Ectodermal cell (in vitro differentiated cells): ENCODE measurements around the gene DOK1.

Experiments
- H3K27ac ChIP-seq: 2 replicates; pipeline ENCODE4 v1.7.0; 2013; ENCODE audit warnings: mild to moderate bottlenecking, low read depth, low read length; ENCODE audit not compliant: insufficient read depth, poor library complexity, severe bottlenecking
- H3K27me3 ChIP-seq: 2 replicates; pipeline ENCODE4 v1.7.0; 2013; ENCODE audit warnings: mild to moderate bottlenecking, low read length; ENCODE audit not compliant: insufficient read depth, control insufficient read depth, poor library complexity, severe bottlenecking
- H3K36me3 ChIP-seq: one replicate; pipeline ENCODE4 v1.7.0; 2013; ENCODE audit warnings: low read length; ENCODE audit not compliant: control insufficient read depth, insufficient read depth
- H3K4me1 ChIP-seq: one replicate; pipeline ENCODE4 v1.7.0; 2013; ENCODE audit warnings: low read length; ENCODE audit not compliant: control insufficient read depth, insufficient read depth
- H3K4me3 ChIP-seq: 2 replicates; pipeline ENCODE4 v1.7.0; 2013; ENCODE audit warnings: low read depth, low read length, control low read depth; ENCODE audit not compliant: insufficient read depth
- H3K9me3 ChIP-seq: 2 replicates; pipeline ENCODE4 v1.7.0; 2013; ENCODE audit warnings: mild to moderate bottlenecking, low read length, moderate library complexity; ENCODE audit not compliant: control insufficient read depth
- WGBS, 2 experiments: methylation state at CpG; one replicate each; pipeline ENCODE4 v1.1.7; 2013; ENCODE audit warnings: missing lambda C conversion rate in 2 of 2; 5-methylcytosine and 5-hydroxymethylcytosine counted together

The DOK1 gene

GRCh38 chr2:74571058-74571457 is 16.5 kb downstream of the DOK1 start:
- Histone ChIP-seq H3K27ac (no peak overlapping the region), H3K4me1 (no peaks in the 10 kb centered on the region), H3K36me3 (no peaks in the 10 kb centered on the region), H3K27me3 (peaks cover 7% of the 10 kb centered on the region), H3K9me3 (no peaks in the 10 kb centered on the region), H3K4me3 (no peak overlapping the region)
- WGBS, 2 experiments = 92 to 93% methylated on average over 1 of the region's 1 CpG

GRCh38 chr2:74572178-74572925 is 17.8 kb downstream of the DOK1 start:
- H3K27ac ChIP-seq = no peak overlapping the region
- H3K27me3 ChIP-seq = peaks cover 7% of the 10 kb centered on the region
- no peaks in the 10 kb centered on the region for H3K4me1 ChIP-seq
- H3K36me3 ChIP-seq = no peaks in the 10 kb centered on the region
- 75 to 77% methylated on average over 3 of the region's 3 CpGs for WGBS, 2 experiments
- H3K4me3 ChIP-seq = no peak overlapping the region
- no peaks in the 10 kb centered on the region for H3K9me3 ChIP-seq

GRCh38 chr2:74573747-74574562 is 19.4 kb downstream of the DOK1 start:
- no peak overlapping the region for H3K4me3 ChIP-seq
- H3K4me1 ChIP-seq = no peaks in the 10 kb centered on the region
- WGBS, 2 experiments = 82 to 88% methylated on average over 6 of the region's 7 CpGs
- H3K27me3 ChIP-seq = no peaks in the 10 kb centered on the region
- H3K27ac ChIP-seq = no peak overlapping the region
- no peaks in the 10 kb centered on the region for H3K9me3 ChIP-seq
- no peaks in the 10 kb centered on the region for H3K36me3 ChIP-seq

- Histone ChIP-seq H3K4me1 (no peaks in the 10 kb centered on the region), H3K4me3 (no peak overlapping the region), H3K36me3 (no peaks in the 10 kb centered on the region), H3K27ac (no peak overlapping the region), H3K9me3 (no peaks in the 10 kb centered on the region), H3K27me3 (no peaks in the 10 kb centered on the region)
- WGBS, 2 experiments = 88 to 89% methylated on average over 4 of the region's 4 CpGs
These were observed 20.8 kb downstream of the DOK1 start for GRCh38 chr2:74575320-74575719.

GRCh38 chr2:74576211-74576862 is 21.8 kb downstream of the DOK1 start:
- Histone ChIP-seq H3K36me3 (no peaks in the 10 kb centered on the region), H3K27ac (no peak overlapping the region), H3K9me3 (no peaks in the 10 kb centered on the region), H3K4me3 (no peak overlapping the region), H3K27me3 (no peaks in the 10 kb centered on the region), H3K4me1 (no peaks in the 10 kb centered on the region)
- 92 to 93% methylated on average over 3 to 7 of the region's 7 CpGs for WGBS, 2 experiments

GRCh38 chr2:74576863-74577229 is 22.3 kb downstream of the DOK1 start:
- Histone ChIP-seq H3K9me3 (no peaks in the 10 kb centered on the region), H3K4me3 (no peak overlapping the region), H3K36me3 (no peaks in the 10 kb centered on the region), H3K27ac (no peak overlapping the region), H3K4me1 (no peaks in the 10 kb centered on the region), H3K27me3 (no peaks in the 10 kb centered on the region)
- 91 to 100% methylated on average over 1 of the region's 1 CpG for WGBS, 2 experiments

GRCh38 chr2:74577448-74577847 is 22.9 kb downstream of the DOK1 start:
- H3K27me3 ChIP-seq = no peaks in the 10 kb centered on the region

GRCh38 chr2:74578408-74578807 is 23.9 kb downstream of the DOK1 start:
- Histone ChIP-seq H3K27ac (no peak overlapping the region), H3K36me3 (no peaks in the 10 kb centered on the region), H3K27me3 (no peaks in the 10 kb centered on the region), H3K9me3 (no peaks in the 10 kb centered on the region), H3K4me3 (no peak overlapping the region), H3K4me1 (no peaks in the 10 kb centered on the region)
- WGBS, 2 experiments = 93 to 94% methylated on average over 3 of the region's 3 CpGs

More at GRCh38 chr2:74577448-74577847, 22.9 kb downstream of the DOK1 start:
- Histone ChIP-seq H3K27ac (no peak overlapping the region), H3K9me3 (no peaks in the 10 kb centered on the region), H3K36me3 (no peaks in the 10 kb centered on the region), H3K4me1 (no peaks in the 10 kb centered on the region), H3K4me3 (no peak overlapping the region)
- 84 to 92% methylated on average over 2 of the region's 2 CpGs for WGBS, 2 experiments

- no peak overlapping the region for H3K27ac ChIP-seq
These were observed 26.9 kb downstream of the DOK1 start for GRCh38 chr2:74581463-74581862.

GRCh38 chr2:74582184-74582583 is 27.7 kb downstream of the DOK1 start:
- Histone ChIP-seq H3K4me3 (no peak overlapping the region), H3K27me3 (no peaks in the 10 kb centered on the region), H3K4me1 (no peaks in the 10 kb centered on the region), H3K9me3 (no peaks in the 10 kb centered on the region), H3K36me3 (no peaks in the 10 kb centered on the region), H3K27ac (no peak overlapping the region)
- 100% methylated on average over 1 of the region's 2 CpGs; no CpG with 5 or more reads in 1 of the 2 experiments for WGBS, 2 experiments

More at GRCh38 chr2:74581463-74581862, 26.9 kb downstream of the DOK1 start:
- no peaks in the 10 kb centered on the region for H3K27me3 ChIP-seq
- no peaks in the 10 kb centered on the region for H3K4me1 ChIP-seq
- H3K9me3 ChIP-seq = no peaks in the 10 kb centered on the region
- no peaks in the 10 kb centered on the region for H3K36me3 ChIP-seq
- WGBS, 2 experiments = 91 to 97% methylated on average over 3 of the region's 3 CpGs
- no peak overlapping the region for H3K4me3 ChIP-seq
